K562 (cell line): Measurements from ENCODE around the gene POLD1. TPM values are rescaled to one million over a fixed set of nuclear protein-coding genes. Genes with fewer than 3 reads are reported as not detected.

Experiments used
- DNMT1 ChIP-seq: fragments of 450-650 bp; IDR thresholded peaks from 2 replicates; pipeline ENCODE4 v1.6.1; 2016; ENCODE audit warnings: antibody characterized with exemption, mild to moderate bottlenecking
- FOXA1 ChIP-seq: fragments of 450-650 bp; IDR thresholded peaks from 2 replicates; pipeline ENCODE4 v1.6.1; 2016; ENCODE audit warnings: mild to moderate bottlenecking, borderline replicate concordance
- HMG20B ChIP-seq: fragments of 250-450 bp; sonication (Bioruptor Pico); IDR thresholded peaks from 2 replicates; pipeline ENCODE4 v1.5.0; 2021; ENCODE audit warnings: mild to moderate bottlenecking
- KLF6 ChIP-seq: fragments of 250-450 bp; sonication (Bioruptor Pico); IDR thresholded peaks from 2 replicates; pipeline ENCODE4 v1.4.0; 2020; ENCODE audit warnings: mild to moderate bottlenecking, moderate library complexity, borderline replicate concordance
- MEF2A ChIP-seq: IDR thresholded peaks from 2 replicates; pipeline ENCODE4 v1.6.1; 2011; ENCODE audit warnings: low read depth, mild to moderate bottlenecking, low read length, moderate library complexity; ENCODE audit not compliant: control insufficient read depth
- NFATC3 ChIP-seq: fragments of 450-650 bp; IDR thresholded peaks from 2 replicates; pipeline ENCODE4 v1.6.1; 2017; ENCODE audit warnings: mild to moderate bottlenecking
- NRF1 ChIP-seq, 2 experiments: fragments of 450-650 bp; IDR thresholded peaks in 1 of 2; conservative IDR thresholded peaks in 1 of 2; 2 replicates each; pipeline ENCODE4 v1.6.1; 2014; ENCODE audit warnings: mild to moderate bottlenecking in 2 of 2
- SP1 ChIP-seq: sonication (generic); formaldehyde crosslinking; IDR thresholded peaks from 2 replicates; pipeline ENCODE4 v1.8.1; 2022; ENCODE audit warnings: mild to moderate bottlenecking, missing genetic modification reagents
- TRIM28 ChIP-seq: fragments of 450-650 bp; IDR thresholded peaks from 2 replicates; pipeline ENCODE4 v1.6.1; 2017
- ZBTB7A ChIP-seq: IDR thresholded peaks from 2 replicates; pipeline ENCODE4 v1.6.1; 2011; ENCODE audit warnings: low read depth, mild to moderate bottlenecking, low read length, moderate library complexity, borderline replicate concordance; ENCODE audit not compliant: control insufficient read depth
- ZNF134 ChIP-seq: fragments of 250-450 bp; sonication (Bioruptor Pico); conservative IDR thresholded peaks from 2 replicates; pipeline ENCODE4 v1.4.0; 2020
- ZNF316 ChIP-seq: fragments of 450-650 bp; IDR thresholded peaks from 2 replicates; pipeline ENCODE4 v1.6.1; 2016
- ZNF740 ChIP-seq, 3 experiments: fragments of 200-800 bp in 1 of 3; sonication (Bioruptor generic) in 1 of 3; sonication (generic) in 1 of 3; formaldehyde crosslinking in 1 of 3; IDR thresholded peaks; 2 replicates each; pipeline versions ENCODE4 v1.6.1 to v1.8.0; 2016 to 2022; ENCODE audit warnings: mild to moderate bottlenecking in 2 of 3, missing compliant biosample characterization in 2 of 3, missing genetic modification characterization in 2 of 3, missing genetic modification reagents in 1 of 3
- polyA plus RNA-seq, 8 experiments: library from polyadenylated mRNA; depleted of rRNA in 4 of 8; stranded (reverse) in 5 of 8; unstranded in 3 of 8; fragments of >200 nt; fragmentation: Nextera tagmentation in 2 of 8; fragmentation: Illumina TruSeq in 1 of 8; extraction: Ambion mirVana in 2 of 8; extraction: Trizol in 1 of 8; gene quantifications; 2 replicates each; pipeline versions ENCODE4 v1.2.1 to v1.2.3, GENCODE V29; 2011 to 2014; ENCODE audit warnings: inconsistent platforms in 1 of 8, missing spikeins in 1 of 8
- total RNA-seq, 7 experiments: library from RNA; depleted of rRNA in 6 of 7; stranded (reverse); fragments of >200 nt in 6 of 7; fragmentation: Illumina TruSeq in 2 of 7; extraction: Trizol in 2 of 7; gene quantifications; 2 replicates each; pipeline versions ENCODE4 v1.2.1 to v1.2.3, GENCODE V29; 2011 to 2021; ENCODE audit warnings: low replicate concordance in 1 of 7
- TF ChIP-seq, protein P1 (sequence below): fragments of 450-650 bp; IDR thresholded peaks from 2 replicates; pipeline ENCODE4 v1.6.1; 2016; ENCODE audit warnings: low read depth
- TF ChIP-seq, protein P2 (sequence below), 2 experiments: fragments of 450-650 bp; conservative IDR thresholded peaks; 2 replicates each; pipeline ENCODE4 v1.6.1; 2017; ENCODE audit warnings: mild to moderate bottlenecking in 2 of 2, moderate library complexity in 2 of 2

POLD1 gene
- total and polyA plus RNA-seq, 9 of the 15 experiments (the other 6 are each of a cell fraction or from before 2014, with no cell fraction given) = 1.3 to 312 (median 47.8) TPM

DNA sequence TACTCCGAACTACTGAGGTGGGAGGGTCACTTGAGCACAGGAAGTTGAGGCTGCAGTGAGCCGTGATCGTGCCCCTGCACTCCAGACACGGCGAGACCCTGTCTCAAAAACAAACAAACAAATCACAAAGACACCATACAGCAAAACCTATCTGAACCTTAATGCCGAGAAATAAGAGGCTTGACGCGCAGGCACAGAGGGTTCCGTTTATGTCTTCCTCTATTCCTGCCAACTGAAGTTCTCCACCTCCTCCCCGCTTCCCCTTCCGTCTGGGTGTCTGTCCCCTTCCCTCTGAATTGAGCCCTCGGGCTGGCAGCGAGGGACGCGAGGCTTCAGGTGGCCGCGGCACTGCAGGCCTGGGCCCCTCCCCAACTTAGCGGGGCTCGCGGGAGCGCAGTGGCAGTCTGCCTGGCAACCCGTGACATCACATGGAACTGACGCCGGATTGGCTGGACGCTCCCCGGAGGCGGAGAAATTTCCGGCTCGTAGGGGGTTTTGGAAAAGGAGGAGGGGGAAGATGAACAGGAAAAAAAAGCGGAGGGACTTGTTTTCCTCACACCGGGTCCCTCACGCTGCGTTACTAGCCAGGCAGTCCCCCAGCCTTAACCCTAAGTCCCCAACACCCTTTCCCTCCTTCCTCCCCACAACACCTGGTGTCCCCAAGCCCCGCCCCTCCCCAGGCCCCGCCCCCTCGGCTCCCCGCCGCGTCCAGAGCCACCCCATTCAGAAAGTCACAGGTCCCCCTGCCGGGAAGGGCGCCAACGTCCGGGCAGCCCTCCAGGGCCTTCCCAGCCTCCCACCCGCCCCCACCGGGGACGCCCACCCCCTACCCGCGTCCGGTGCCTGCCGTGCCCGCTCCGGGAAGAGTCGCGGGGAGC is 47.4 kb downstream of the POLD1 start (continued):
- TF ChIP-seq, protein P1, sequence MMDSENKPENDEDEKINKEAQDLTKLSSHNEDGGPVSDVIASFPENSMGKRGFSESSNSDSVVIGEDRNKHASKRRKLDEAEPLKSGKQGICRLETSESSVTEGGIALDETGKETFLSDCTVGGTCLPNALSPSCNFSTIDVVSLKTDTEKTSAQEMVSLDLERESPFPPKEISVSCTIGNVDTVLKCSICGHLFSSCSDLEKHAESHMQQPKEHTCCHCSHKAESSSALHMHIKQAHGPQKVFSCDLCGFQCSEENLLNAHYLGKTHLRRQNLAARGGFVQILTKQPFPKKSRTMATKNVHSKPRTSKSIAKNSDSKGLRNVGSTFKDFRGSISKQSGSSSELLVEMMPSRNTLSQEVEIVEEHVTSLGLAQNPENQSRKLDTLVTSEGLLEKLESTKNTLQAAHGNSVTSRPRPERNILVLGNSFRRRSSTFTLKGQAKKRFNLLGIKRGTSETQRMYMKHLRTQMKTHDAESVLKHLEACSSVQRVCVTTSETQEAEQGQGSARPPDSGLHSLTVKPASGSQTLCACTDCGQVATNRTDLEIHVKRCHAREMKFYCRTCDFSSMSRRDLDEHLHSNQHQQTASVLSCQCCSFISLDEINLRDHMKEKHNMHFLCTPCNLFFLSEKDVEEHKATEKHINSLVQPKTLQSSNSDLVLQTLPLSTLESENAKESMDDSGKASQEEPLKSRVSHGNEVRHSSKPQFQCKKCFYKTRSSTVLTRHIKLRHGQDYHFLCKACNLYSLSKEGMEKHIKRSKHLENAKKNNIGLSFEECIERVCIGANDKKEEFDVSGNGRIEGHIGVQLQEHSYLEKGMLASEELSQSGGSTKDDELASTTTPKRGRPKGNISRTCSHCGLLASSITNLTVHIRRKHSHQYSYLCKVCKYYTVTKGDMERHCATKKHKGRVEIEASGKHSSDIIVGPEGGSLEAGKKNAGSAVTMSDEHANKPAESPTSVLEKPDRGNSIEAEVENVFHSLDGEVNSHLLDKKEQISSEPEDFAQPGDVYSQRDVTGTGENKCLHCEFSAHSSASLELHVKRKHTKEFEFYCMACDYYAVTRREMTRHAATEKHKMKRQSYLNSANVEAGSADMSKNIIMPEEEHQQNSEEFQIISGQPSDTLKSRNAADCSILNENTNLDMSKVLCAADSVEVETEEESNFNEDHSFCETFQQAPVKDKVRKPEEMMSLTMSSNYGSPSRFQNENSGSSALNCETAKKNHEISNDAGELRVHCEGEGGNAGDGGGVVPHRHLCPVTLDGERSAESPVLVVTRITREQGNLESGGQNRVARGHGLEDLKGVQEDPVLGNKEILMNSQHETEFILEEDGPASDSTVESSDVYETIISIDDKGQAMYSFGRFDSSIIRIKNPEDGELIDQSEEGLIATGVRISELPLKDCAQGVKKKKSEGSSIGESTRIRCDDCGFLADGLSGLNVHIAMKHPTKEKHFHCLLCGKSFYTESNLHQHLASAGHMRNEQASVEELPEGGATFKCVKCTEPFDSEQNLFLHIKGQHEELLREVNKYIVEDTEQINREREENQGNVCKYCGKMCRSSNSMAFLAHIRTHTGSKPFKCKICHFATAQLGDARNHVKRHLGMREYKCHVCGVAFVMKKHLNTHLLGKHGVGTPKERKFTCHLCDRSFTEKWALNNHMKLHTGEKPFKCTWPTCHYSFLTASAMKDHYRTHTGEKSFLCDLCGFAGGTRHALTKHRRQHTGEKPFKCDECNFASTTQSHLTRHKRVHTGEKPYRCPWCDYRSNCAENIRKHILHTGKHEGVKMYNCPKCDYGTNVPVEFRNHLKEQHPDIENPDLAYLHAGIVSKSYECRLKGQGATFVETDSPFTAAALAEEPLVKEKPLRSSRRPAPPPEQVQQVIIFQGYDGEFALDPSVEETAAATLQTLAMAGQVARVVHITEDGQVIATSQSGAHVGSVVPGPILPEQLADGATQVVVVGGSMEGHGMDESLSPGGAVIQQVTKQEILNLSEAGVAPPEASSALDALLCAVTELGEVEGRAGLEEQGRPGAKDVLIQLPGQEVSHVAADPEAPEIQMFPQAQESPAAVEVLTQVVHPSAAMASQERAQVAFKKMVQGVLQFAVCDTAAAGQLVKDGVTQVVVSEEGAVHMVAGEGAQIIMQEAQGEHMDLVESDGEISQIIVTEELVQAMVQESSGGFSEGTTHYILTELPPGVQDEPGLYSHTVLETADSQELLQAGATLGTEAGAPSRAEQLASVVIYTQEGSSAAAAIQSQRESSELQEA = 0 out of 2 replicates have a peak, but pooled peaks have one; percentile 14
- TF ChIP-seq NFATC3 = no peak
- TF ChIP-seq ZBTB7A = no peak
- no peak for TF ChIP-seq HMG20B (CRISPR knock-in tag)
- TF ChIP-seq DNMT1 = no peak
- TF ChIP-seq KLF6 (CRISPR knock-in tag) = no peak
- TF ChIP-seq NRF1 (conservative IDR thresholded peaks at IDR 0.05 in 1 of 2, IDR thresholded peaks at IDR 0.05 in 1 of 2) = 0 out of 4 replicates have a peak, but pooled peaks have one; percentile 36 to 50
- TF ChIP-seq ZNF134 (CRISPR knock-in tag) = no peak
- TF ChIP-seq ZNF740 (CRISPR knock-in tag; IDR thresholded peaks at IDR 0.05) = peak; percentile 60; the same call in 1 of the 2 replicates
- no peak for TF ChIP-seq ZNF740 (tag; IDR thresholded peaks at IDR 0.05)
- no peak for TF ChIP-seq FOXA1
- no peak for TF ChIP-seq MEF2A
- TF ChIP-seq, protein P2, sequence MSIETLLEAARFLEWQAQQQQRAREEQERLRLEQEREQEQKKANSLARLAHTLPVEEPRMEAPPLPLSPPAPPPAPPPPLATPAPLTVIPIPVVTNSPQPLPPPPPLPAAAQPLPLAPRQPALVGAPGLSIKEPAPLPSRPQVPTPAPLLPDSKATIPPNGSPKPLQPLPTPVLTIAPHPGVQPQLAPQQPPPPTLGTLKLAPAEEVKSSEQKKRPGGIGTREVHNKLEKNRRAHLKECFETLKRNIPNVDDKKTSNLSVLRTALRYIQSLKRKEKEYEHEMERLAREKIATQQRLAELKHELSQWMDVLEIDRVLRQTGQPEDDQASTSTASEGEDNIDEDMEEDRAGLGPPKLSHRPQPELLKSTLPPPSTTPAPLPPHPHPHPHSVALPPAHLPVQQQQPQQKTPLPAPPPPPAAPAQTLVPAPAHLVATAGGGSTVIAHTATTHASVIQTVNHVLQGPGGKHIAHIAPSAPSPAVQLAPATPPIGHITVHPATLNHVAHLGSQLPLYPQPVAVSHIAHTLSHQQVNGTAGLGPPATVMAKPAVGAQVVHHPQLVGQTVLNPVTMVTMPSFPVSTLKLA (conservative IDR thresholded peaks at IDR 0.05) = no peak
- no peak for TF ChIP-seq ZNF316
- no peak for TF ChIP-seq TRIM28
- TF ChIP-seq SP1 (CRISPR knock-in tag) = peak; percentile 70
